ENCODE measurements around the gene DLG5.
"Not testable (repeated sequence)": the region's sequence is repeated elsewhere in the genome, so short reads cannot be mapped to it uniquely, and the experiment has no call there.

DLG5 gene

DNA sequence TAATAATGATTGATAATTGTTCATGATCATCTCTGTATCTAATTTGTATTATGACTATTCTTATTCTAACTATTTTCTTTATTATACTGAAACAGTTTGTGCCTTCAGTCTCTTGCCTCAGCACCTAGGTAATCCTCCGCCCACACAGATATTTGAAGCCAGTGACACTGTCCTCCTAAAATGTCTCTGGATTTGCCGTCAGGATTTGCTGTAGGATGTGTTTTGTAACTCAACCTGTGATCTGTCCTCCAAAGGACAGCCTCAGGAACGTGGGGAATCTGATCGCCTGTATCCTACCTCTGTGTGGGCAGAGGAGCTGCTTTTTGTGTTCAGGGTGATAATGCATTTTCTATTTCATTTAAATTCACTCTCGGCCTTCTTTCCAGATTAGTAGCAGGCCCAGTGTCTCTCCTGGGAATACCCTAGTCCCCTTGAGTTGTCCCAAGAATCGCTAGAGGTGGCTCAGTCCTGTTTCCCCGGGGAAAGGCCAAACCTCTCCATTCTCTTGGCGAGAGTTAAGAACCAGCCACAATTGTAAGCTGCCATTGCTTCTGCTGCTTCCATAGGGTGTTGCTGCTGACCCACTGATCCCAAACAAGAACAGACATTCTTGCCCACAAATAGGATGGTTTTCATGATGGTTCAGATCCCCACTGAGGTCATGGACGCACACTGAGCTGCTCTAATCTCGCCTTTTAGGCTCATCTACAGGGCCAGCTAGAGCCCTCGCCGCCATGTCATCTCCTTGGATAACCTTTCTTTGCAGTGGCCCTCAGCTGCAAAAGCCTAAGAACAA lies 152.7 kb downstream of the DLG5 start:
- no peak overlapping the region for H3K4me3 ChIP-seq (ENCODE audit: low read depth, low read length)
- H3K27ac ChIP-seq (ENCODE audit: extremely low read depth, low read depth, low read length) = no peak overlapping the region
- H3K9me3 ChIP-seq (ENCODE audit: control insufficient read depth, insufficient read depth, low read depth, low read length) = no peaks in the 10 kb centered on the region
- TF ChIP-seq ZNF473 (tag by site-specific recombination; IDR thresholded peaks at IDR 0.05) (no peak), IKZF3 (tag by site-specific recombination; IDR thresholded peaks at IDR 0.05) (no peak), ZNF677 (tag by site-specific recombination; IDR thresholded peaks at IDR 0.05) (peak; percentile 95), FEZF1 (tag by site-specific recombination; IDR thresholded peaks at IDR 0.05) (no peak), ZFHX2 (tag by site-specific recombination; conservative IDR thresholded peaks at IDR 0.05) (peak; percentile 28; the same call in 1 of the 2 replicates), ZNF366 (tag by site-specific recombination; conservative IDR thresholded peaks at IDR 0.05) (no peak), ZNF146 (tag by site-specific recombination; IDR thresholded peaks at IDR 0.05) (no peak), ZNF48 (tag by site-specific recombination; IDR thresholded peaks at IDR 0.05) (no peak), ZNF843 (tag by site-specific recombination; IDR thresholded peaks at IDR 0.05) (no peak), ZNF777 (tag by site-specific recombination; IDR thresholded peaks at IDR 0.05; ENCODE audit: borderline replicate concordance) (no peak), PRDM1 (tag by site-specific recombination; IDR thresholded peaks at IDR 0.05) (no peak), ZNF626 (tag by site-specific recombination; IDR thresholded peaks at IDR 0.05) (no peak), ZNF10 (tag by site-specific recombination; IDR thresholded peaks at IDR 0.05) (no peak), ZNF549 (tag by site-specific recombination; IDR thresholded peaks at IDR 0.05) (no peak), ZNF561 (tag by site-specific recombination; IDR thresholded peaks at IDR 0.05; ENCODE audit: borderline replicate concordance) (no peak), TRIM28 (IDR thresholded peaks at IDR 0.05; ENCODE audit: borderline replicate concordance, low read length) (no peak), EGR2 (tag by site-specific recombination; IDR thresholded peaks at IDR 0.05; ENCODE audit: low read depth) (0 out of 2 replicates have a peak, but pooled peaks have one; percentile 31)
- TF ChIP-seq, protein P1, sequence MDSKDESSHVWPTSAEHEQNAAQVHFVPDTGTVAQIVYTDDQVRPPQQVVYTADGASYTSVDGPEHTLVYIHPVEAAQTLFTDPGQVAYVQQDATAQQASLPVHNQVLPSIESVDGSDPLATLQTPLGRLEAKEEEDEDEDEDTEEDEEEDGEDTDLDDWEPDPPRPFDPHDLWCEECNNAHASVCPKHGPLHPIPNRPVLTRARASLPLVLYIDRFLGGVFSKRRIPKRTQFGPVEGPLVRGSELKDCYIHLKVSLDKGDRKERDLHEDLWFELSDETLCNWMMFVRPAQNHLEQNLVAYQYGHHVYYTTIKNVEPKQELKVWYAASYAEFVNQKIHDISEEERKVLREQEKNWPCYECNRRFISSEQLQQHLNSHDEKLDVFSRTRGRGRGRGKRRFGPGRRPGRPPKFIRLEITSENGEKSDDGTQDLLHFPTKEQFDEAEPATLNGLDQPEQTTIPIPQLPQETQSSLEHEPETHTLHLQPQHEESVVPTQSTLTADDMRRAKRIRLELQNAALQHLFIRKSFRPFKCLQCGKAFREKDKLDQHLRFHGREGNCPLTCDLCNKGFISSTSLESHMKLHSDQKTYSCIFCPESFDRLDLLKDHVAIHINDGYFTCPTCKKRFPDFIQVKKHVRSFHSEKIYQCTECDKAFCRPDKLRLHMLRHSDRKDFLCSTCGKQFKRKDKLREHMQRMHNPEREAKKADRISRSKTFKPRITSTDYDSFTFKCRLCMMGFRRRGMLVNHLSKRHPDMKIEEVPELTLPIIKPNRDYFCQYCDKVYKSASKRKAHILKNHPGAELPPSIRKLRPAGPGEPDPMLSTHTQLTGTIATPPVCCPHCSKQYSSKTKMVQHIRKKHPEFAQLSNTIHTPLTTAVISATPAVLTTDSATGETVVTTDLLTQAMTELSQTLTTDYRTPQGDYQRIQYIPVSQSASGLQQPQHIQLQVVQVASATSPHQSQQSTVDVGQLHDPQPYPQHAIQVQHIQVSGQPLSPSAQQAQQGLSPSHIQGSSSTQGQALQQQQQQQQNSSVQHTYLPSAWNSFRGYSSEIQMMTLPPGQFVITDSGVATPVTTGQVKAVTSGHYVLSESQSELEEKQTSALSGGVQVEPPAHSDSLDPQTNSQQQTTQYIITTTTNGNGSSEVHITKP (tag by site-specific recombination; IDR thresholded peaks at IDR 0.05) = no peak
- TF ChIP-seq, protein P2, sequence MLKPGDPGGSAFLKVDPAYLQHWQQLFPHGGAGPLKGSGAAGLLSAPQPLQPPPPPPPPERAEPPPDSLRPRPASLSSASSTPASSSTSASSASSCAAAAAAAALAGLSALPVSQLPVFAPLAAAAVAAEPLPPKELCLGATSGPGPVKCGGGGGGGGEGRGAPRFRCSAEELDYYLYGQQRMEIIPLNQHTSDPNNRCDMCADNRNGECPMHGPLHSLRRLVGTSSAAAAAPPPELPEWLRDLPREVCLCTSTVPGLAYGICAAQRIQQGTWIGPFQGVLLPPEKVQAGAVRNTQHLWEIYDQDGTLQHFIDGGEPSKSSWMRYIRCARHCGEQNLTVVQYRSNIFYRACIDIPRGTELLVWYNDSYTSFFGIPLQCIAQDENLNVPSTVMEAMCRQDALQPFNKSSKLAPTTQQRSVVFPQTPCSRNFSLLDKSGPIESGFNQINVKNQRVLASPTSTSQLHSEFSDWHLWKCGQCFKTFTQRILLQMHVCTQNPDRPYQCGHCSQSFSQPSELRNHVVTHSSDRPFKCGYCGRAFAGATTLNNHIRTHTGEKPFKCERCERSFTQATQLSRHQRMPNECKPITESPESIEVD (tag by site-specific recombination; IDR thresholded peaks at IDR 0.05) = no peak
- TF ChIP-seq, protein P3, sequence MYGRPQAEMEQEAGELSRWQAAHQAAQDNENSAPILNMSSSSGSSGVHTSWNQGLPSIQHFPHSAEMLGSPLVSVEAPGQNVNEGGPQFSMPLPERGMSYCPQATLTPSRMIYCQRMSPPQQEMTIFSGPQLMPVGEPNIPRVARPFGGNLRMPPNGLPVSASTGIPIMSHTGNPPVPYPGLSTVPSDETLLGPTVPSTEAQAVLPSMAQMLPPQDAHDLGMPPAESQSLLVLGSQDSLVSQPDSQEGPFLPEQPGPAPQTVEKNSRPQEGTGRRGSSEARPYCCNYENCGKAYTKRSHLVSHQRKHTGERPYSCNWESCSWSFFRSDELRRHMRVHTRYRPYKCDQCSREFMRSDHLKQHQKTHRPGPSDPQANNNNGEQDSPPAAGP (tag by site-specific recombination; IDR thresholded peaks at IDR 0.05) = no peak
- TF ChIP-seq, protein P4, sequence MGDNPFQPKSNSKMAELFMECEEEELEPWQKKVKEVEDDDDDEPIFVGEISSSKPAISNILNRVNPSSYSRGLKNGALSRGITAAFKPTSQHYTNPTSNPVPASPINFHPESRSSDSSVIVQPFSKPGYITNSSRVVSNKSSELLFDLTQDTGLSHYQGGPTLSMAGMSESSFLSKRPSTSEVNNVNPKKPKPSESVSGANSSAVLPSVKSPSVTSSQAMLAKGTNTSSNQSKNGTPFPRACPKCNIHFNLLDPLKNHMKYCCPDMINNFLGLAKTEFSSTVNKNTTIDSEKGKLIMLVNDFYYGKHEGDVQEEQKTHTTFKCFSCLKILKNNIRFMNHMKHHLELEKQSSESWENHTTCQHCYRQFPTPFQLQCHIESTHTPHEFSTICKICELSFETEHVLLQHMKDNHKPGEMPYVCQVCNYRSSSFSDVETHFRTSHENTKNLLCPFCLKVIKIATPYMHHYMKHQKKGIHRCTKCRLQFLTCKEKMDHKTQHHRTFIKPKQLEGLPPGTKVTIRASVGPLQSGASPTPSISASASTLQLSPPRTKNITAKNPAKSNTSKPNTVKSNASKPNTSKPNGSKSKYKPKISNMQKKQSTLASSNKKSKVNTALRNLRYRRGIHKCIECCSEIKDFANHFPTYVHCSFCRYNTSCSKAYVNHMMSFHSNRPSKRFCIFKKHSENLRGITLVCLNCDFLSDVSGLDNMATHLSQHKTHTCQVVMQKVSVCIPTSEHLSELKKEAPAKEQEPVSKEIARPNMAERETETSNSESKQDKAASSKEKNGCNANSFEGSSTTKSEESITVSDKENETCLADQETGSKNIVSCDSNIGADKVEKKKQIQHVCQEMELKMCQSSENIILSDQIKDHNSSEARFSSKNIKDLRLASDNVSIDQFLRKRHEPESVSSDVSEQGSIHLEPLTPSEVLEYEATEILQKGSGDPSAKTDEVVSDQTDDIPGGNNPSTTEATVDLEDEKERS (tag by site-specific recombination; IDR thresholded peaks at IDR 0.05) = no peak
- ChIA-PET CTCF (no interaction called here), POLR2A (no interaction called here)
- H3K4me1 ChIP-seq (ENCODE audit: control insufficient read depth, insufficient read depth, low read length) = no peaks in the 10 kb centered on the region
- H3K36me3 ChIP-seq (ENCODE audit: control insufficient read depth in 2 of 2, insufficient read depth in 1 of 2, low read length in 2 of 2) = no peaks in the 10 kb centered on the region

DNA sequence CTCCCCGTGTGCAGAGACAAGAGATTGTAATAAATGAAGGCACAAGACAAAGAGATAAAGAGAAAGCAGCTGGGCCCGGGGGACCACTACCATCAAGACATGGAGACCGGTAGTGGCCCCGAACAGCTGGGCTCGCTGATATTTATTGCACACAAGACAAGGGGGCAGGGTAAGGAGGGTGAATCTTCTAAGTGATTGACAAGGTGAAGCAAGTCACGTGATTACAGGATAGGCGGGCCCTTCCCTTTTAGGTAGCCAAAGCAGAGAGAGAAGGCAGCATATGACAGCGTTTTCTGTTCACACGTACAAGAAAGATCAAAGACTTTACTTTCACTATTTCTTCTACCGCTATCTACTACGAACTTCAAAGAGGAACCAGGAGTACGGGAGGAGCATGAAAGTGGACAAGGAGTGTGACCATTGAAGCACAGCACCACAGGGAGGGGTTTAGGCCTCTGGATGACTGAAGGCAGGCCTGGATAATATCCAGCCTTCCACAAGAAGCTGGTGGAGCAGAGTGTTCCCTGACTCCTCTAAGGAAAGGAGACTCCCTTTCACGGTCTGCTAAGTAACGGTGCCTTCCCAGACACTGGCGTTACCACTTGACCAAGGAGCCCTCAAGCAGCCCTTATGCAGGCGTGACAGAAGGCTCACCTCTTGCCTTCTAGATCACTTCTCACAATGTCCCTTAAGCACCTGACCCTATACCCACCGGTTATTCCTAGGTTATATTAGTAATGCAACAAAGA lies 153.5 kb downstream of the DLG5 start:
- POLR2A ChIA-PET; H3K4me3 ChIP-seq (ENCODE audit: low read depth, low read length); H3K9me3 ChIP-seq (ENCODE audit: control insufficient read depth, insufficient read depth, low read depth, low read length); H3K4me1 ChIP-seq (ENCODE audit: control insufficient read depth, insufficient read depth, low read length); H3K36me3 ChIP-seq (ENCODE audit: control insufficient read depth in 2 of 2, insufficient read depth in 1 of 2, low read length in 2 of 2); H3K27ac ChIP-seq (ENCODE audit: extremely low read depth, low read depth, low read length): not testable (repeated sequence)
- CTCF ChIA-PET = interaction anchor here (0.6 kb wide), 1 partner anchor 18 kb away, joined by 4 read pairs; no protein-coding TSS in a partner anchor

Data from HEK293 (cell line).